ENCODE data around the gene LRRC46. TPM values are rescaled to one million over a fixed set of nuclear protein-coding genes. Genes with fewer than 3 reads are reported as not detected.

LRRC46 gene
- total RNA-seq, 1 donor from 2014 or later, result 0.30 TPM

DNA sequence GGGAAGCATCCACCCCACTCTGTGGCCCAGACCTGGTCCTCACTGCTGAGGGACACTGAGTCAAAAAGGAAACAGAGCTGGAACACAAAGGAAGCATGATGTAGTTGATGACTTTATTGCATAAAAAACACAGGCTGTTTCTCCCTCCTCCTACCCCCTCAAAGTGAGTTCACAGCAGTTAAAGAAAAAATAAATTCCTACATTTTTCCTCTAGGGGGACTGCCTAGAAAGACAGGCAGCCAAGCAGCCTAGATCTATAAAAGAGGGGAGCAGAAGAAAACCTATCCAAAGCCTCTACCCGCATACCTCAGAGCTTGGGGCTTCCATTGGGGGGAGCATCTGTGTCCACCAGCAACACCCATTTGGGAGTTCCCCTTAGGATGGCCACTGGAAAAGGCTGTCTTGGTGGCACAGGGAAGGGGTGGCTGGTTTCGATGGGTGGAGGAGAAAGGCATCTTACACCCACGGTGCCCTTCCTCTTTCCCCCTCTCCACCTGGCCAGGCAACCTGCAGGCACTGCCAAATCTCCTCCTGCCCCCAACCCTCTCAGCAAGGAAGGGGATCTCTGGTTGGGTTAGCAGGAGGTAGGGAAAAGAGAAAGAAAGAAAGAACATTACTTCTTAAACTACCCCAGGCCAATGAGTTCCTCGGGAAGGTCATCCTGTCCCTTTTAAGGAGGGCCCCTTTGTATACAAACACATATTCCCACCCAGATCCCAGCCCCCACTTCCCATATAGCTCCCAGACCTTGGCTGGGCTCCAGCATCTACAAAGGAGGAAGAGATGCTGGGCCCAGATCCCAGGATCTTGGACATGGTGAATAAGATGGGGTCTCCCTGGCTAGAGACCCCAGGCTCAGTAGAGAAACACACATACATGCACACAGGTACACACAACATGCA is 13.6 kb downstream of the LRRC46 start:
- no peak for DNase-seq (ENCODE audit: missing footprints)
- ATAC-seq, result no peak
- intact Hi-C loops (cut with DNase I), result no loop called here

DNA sequence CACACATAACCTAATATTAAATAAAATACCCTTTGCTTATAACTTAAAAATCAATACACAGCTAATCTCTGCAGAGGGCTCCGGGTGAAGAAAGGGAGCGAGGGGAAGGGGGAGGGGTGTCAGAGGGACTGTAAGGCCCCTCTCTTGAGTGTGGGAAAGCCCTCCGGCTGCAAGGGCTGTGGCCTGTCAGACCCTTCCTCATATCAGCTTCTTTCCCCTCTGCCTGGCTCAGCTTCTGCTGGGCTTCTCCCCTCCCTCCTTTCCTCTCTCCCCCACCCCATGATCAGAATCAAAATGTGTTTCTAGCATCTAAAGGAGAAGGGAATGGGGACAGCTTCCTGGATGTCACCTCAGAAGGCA is 14.2 kb downstream of the LRRC46 start:
- ATAC-seq, result no peak
- no peak for DNase-seq (ENCODE audit: missing footprints)
- intact Hi-C loops (cut with DNase I), result no loop called here

DNA sequence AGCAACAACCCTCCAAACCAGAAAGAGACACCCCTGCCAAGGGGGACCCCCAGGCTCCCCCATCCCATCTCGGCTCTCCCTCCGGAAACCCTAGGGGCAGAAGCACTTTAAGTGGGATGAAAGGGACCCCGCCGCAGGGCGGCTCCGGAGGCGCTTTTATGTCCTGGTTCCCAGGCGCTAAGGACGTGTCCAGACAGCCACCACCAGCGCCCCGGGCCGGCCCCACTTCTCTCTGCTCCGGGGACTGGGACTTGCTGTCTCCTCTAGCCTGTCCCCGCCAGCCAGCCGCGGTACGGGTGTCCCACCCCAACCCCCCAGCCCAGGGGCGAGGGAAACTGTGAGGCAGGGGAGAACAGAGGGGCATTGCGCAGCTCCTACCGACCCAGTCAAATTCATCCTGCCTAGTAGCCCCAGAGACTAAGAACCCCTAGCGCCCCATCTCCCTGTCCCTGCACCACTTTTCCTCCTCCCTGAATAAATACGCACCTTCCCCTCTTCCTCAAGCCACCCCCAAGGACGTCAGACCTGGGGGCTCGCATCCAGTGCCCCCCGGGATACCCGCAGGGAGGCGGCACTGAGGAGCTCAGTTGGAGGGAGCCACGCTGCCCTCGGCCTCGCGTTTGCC is 15.4 kb downstream of the LRRC46 start:
- intact Hi-C loops (cut with DNase I), result no loop called here
- DNase-seq (ENCODE audit: missing footprints) (no peak), ATAC-seq (no peak)

DNA sequence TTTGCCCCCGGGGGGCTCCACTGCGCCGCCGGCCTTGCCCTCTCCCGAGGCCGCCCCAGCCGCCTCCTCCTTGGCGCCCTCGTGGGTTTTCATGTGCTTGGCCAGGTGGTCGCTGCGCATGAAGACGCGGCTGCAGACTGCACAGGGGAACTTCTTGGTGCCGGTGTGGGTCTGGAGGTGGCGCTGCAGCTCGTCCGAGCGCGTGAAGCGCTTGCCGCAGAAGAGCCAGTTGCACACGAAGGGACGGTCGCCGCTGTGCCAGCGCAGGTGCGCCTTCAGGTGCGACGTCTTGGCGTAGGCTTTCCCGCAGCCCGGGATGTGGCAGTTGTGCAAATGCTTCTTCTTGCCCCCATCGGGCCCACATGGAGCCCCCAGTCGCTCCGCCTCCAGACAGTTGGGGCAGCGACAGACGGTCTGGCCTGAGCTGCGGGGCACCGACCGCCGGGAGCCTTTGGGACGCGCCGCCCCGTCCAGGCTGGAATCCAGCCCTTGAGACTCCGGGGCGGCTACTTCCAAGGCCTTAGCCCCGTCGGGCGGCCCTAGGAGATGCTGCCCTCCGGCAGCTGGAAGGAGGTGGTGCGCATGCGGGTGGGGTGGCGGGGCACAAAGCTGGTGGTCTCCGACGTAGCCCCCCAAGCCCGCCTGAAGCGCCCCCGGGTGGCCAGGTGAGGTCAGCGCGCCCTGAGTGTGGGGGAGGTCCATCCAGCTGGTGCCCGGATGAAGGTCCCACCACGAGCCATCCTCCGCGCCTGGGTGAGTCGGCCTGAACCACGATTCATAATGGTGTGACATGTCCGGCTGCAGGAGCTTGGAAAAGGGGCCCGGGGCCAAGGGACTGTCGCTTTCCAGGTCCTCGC is 16.1 kb downstream of the LRRC46 start:
- no peak for DNase-seq (ENCODE audit: missing footprints)
- ATAC-seq, result no peak
- intact Hi-C loops (cut with DNase I), result no loop called here

DNA sequence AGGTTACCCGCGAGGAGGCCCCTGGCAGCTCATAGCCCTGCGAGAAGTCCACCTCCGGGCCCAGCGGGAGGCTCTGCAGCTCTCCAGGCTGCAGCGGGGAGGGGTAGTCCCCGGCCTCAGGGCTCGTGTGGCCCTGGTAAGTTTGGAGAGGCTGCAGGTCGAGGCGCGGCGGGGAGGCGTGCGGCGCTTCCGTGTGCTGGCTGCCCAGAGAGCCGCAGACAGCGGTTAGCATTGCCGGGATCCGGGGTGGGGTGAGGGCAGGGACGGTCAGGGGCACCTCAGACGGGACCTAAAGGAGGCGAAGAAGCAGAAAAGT is 16.7 kb downstream of the LRRC46 start:
- DNase-seq (ENCODE audit: missing footprints) (no peak), ATAC-seq (no peak)
- intact Hi-C loops (cut with DNase I), result no loop called here

DNA sequence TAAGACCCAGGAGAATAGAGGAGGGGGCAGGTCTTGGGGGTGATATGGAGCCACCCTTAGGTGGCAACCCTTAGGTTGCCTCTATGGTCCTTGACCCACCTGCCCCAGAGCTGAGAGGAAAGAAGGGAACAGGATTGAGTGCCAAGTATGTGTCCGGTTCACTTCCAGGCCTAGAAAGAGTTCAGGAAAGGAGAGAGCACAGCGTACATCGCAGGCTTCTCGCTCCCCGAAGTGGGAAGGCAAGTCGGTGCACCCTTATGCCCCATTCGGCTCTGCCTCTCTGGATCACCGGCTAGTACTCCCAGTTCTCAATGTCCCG is 18.9 kb downstream of the LRRC46 start:
- ATAC-seq (no peak), DNase-seq (ENCODE audit: missing footprints) (no peak)
- intact Hi-C loops (cut with DNase I), result no loop called here

DNA sequence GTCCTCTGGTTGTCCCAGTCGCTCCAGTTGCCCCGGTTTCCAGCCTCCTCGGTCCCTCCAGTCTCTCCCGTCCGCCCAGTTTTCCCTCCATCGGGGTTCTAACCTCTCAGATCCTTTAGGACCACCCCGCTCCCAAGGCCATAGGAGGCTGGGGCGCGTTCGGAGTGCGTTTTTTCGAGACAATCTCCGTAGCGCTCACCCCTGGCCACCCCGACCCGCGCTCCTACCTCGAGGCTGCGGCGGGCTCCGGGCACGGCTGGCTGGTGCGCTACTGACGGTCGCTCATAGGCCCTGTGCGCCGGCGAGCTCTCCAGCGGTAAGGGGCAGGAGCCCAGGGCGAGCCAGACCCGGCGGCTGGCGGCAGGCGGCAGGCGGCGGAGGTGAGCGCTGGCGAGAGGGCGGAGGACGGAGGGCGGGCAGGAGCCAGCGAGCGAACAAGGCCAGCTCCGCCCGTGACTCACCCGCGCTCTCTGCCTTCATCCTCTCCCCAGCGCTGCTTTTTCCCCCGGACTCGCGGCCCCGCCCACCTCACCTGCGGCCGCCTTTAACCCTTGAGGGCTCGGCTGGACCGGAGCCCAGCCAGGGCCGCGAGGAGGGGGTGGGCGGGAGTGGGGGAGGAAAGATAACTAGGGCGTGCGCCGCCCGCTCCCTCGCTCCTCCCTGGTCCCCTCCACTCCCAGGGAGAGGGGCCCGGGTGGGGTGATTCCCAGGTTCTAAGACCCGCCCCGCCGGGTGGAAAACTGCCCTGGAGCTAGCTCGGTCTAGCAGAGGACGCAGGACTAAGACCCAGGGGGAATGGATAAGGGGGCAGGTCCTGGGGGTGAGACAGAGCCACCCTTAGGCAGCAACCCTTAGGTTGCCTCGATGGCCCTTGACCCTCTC is 19.5 kb downstream of the LRRC46 start, which contains the start of gene SP6:
SP6 (minus strand) TSS at position 472 of the 882 bp plus-strand sequence. CDS start 2,734 bp downstream, outside the sequence.
- DNase-seq (ENCODE audit: missing footprints), result no peak
- intact Hi-C loops (cut with DNase I), result no loop called here
- ATAC-seq, result peak; percentile 84

DNA sequence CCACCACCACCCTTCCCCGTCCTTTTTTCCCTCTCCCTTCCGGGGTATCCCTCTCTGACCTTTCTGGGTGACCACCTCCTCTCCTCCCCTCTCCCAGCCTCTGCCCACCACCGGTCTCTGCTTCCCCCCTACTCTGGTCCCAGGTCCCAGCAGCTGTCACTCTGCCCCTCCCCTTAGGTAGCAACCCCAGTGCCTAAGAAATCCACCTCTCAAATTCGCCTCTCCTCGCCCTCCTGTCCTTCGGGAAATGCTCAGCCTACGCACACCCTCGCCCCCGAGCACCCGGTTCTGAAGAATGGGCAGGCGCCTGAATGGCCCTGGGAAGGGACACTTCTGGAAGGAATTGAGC is 20.3 kb downstream of the LRRC46 start:
- no peak for DNase-seq (ENCODE audit: missing footprints)
- intact Hi-C loops (cut with DNase I), result no loop called here
- ATAC-seq, result no peak

DNA sequence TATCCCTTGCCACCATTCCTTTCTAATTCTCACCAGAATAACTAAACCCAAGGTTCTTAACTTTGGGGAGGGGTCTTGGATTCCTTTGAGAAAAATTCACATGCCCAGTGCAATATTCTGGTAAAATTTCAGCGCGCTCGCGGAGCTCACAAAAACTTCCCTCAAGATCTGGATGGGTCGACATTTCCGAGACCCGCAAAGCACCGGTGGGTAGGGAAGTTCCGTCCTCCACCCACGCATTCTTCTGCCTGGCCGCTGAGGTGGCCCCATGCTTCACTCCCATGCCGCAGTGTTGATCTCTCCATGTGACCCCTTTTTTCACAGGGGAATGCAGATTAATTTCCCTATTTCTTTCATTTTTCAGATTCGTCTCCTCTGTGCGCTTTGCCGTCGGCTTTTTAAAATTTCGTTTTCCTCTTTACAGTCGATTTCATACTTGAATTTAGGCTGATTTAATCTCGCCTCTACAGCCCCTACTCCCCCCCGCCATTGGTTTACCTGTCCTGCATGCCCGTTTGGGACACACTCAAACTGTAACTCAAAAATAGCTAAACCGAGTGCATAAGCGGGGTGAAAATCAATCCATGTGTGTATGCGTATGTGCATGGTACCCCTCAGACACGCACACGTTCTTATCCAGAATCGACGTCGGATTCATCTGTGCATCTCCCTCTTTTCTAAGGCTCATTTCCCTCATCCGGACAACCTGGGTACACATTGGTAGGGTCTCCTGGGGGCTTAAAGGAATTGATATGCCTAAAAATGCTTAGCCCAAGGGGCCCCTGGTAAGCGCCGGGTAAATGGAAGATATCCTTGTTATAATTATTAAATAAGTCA is 20.9 kb downstream of the LRRC46 start:
- no peak for DNase-seq (ENCODE audit: missing footprints)
- intact Hi-C loops (cut with DNase I), result no loop called here
- ATAC-seq, result no peak

DNA sequence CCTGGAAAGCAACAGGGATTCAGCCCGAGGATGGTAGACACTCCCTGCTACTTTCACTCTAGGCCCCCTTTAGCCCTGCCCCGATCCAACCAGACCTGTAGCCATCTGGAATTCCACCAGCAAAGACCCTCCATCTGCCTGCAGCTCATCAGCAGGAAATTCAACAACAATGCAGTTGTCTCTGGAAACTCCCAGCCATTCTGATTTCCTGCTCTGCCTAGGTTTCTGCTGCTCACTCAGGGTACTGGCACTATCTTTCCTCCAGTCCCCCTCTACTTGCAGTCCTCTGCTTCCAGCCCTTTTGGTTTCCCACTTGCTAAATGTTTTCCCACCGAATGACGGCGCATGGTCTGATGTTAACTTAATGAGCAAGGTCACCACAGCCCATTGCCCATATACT is 22.1 kb downstream of the LRRC46 start:
- intact Hi-C loops (cut with DNase I), result no loop called here
- ATAC-seq (no peak), DNase-seq (ENCODE audit: missing footprints) (no peak)

DNA sequence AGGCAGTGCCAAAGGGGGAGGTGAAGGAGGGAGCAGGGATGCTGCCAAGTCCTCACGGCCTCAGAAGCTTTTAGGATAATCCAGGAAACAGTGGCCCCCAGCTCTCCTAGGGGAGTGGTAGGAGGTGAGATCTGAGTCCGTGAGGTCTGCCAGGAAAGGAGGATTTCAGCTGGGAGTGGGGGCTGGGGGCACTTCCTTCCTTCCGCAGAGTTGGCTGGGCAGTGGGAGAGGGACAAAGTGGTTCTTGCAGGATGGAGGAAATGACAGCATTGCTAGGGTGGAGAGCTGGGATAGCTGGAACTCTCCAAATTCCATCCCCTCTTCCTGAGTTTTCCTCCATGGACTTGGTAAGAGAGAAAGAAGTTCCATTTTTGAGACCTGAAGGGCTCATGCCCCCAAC is 24.3 kb downstream of the LRRC46 start:
- DNase-seq (ENCODE audit: missing footprints) (no peak), ATAC-seq (no peak)
- intact Hi-C loops (cut with DNase I), result no loop called here

DNA sequence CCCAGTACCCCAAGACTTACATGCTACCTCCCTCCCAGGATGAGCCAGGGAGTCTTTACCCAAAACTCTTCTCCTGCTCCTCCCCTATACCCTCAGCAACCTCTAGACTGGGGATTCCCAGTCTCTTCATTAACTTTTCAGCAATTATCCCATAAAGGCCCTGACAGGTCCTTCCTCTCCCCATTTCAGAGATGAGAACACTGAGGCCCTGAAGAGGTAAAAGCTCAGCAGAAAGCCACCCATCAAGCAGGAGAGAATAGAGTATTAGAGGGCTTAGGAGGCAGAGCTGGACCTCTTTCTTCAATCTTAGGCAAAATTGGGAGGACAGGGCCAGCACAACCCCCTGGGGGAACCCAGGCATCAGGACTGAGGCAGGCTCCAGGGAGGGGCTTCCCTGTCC is 25.4 kb downstream of the LRRC46 start:
- ATAC-seq (no peak), DNase-seq (ENCODE audit: missing footprints) (no peak)
- intact Hi-C loops (cut with DNase I), result no loop called here

DNA sequence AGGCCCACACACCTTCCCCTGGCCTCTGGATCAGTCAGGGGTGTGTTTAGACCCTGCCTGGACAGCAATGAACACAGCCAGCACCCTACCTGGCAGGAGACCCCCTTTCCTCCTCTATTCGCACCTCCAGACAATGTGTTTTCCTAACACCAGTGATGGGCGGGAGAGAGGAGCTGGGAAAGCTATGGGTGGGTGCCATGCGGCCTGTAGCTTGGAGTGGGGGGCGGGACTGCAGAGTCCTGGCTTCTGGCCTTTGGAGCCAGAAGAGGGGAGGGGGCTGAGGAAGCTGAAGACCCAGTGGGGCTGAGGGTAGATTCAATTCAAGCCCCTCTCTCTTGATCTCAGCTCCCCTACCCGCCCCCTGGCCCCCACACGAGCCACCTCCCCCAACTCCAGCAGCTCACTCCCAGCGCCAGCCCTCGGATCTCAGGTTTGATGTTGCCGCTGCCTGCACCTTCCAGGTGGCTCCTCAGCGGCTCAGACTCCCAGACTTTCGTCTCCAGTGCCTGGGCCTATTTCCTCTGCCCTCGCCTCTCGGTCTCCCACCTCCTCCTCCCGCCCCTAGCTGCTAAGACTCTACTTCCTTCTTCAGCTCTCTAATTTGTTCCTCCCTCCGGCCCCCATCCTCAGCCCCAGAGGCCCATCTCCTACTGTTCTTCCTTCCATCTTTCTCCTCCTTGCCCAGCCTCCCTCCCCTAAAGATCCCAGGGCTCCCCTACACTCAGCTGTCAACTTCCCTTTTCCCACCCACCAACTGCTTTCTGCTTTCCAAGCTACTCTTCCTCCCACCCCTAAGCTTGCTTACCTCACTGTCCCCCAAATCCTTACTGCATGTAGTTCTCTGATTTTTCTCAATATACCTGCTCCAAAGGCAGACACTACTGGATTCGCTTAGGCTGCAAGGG is 26.3 kb downstream of the LRRC46 start:
- no peak for ATAC-seq
- DNase-seq (ENCODE audit: missing footprints), result no peak

DNA sequence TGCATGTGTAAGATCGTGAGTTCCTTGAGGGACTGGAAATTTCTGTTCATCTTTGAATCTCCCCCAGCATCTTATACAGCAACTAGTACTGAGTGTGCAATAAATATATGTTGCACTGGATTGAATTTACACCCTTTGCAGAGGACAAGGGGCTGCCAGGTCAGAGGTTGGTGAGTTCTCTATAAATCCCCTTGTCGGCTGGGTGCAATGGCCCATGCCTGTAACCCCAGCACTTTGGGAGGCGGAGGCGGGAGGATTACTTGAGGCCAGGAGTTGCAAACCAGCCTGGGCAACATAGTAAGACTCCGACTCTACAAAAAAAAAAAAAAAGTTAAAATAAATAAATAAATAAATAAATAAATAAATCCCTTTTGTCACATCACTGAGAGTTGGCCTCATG is 28.9 kb downstream of the LRRC46 start:
- DNase-seq (ENCODE audit: missing footprints), result no peak
- intact Hi-C loops (cut with DNase I), result no loop called here
- no peak for ATAC-seq

More for the DNA sequence above, 26.3 kb downstream of the LRRC46 start:
- intact Hi-C loops (cut with DNase I), result no loop called here

DNA sequence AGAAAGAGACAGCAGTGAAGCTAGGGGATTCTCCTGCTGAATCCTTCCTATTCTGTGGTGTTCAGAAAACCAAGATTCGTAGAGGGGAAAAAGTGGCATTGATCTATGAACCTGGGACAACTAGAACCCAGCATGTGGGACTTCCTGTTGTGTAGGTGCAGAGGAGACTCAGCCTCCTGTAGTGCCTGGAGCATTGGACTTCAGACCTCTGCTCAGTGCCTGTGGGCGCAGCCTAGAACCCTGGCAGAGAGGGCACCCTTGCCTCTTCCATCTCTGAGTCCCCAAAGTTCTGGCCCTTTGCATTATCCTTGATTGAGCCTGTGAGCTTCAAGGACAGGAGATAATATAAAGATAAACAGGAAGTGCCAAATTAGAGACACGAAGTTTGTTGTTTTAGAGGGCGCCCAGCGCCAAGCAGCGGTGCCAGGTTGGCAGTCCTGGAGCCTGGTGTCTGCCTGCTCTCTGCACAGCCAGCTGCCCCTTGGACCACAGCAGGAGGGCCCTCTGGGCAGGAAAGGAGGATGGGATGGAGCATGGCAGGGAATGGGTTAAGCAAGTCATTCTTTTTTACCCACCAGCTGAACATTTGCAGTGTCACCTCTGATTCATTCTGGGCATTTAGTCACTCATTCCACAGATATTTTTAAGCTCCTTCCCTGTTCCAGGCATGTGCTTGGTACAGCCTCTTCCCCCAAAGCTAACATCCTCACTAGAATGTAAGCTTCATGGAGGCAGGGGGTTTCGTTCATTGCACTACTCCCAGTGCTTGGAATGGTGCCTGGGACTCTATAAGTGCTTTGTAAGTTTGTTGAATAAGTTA is 31.4 kb downstream of the LRRC46 start:
- intact Hi-C loops (cut with DNase I), result no loop called here
- no peak for DNase-seq (ENCODE audit: missing footprints)
- ATAC-seq, result no peak

DNA sequence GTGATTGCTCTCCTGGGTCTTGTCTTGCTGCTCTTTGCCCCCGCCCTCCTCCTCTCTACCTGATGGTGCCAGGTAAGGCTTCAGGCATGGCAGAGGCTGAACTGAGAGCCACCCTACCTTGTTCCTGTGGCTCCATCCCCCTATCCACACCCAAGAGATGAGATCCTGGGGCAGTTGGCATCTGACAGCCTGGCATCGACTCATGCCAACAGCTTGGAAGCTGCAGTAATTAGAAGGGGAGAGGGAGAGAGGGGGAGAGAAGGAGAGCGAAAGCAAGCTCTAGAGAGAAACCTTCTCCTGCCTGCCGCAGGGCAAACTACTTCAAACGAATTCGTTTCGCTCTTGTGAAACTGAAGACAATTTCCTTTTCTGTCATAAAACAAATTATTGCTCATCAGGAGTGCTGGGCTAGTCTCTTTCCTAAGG is 33.3 kb downstream of the LRRC46 start:
- intact Hi-C loops (cut with DNase I), result no loop called here
- ATAC-seq, result no peak
- no peak for DNase-seq (ENCODE audit: missing footprints)
